GM12801 (cell line): ENCODE results near the gene GCC1.

Experiments
- TF ChIP-seq, protein P1 (sequence below): IDR thresholded peaks from one replicate; pipeline ENCODE4 v1.5.1; 2011; ENCODE audit warnings: control low read depth; ENCODE audit not compliant: insufficient read length; ENCODE audit errors: extremely low read depth

The GCC1 gene

DNA sequence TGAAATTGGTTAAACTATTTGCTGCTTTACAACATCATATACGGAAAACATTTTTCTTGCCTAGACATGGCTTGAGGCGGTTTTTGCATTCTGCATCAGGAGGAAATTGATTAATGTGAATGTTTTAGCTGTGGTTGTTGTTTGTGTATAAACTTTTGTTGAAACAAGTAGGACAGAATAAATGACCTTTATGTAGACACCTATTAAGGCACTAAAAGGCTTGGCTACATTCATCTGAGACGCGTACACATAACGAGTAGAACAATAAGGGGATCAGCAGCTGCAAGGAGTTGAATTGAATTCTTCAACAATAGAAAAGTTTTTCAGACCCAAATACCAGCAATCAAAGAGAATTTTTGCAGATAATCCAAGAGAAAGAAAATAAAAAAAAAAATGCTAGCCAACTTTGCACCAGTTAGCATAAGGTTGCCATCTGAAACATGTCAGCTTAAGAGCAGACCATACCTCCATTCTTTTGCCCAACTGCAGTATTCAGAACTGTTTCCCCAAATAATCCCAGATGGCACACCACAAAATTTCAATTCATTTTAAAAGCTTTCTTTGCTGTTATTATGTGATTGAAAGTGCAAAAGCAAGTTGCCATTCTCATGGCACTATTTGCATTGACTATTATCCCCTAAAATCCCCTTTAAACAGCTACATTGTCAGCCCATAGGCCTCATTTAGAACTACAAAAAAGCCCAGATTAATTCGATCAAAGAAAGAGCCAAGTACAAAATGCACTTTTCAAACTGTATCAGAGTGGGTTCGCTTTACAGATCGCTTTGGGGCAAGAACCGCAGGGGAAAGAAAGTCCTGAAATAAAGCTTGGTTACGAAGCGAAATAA is 49.6 kb downstream of the GCC1 start:
- TF ChIP-seq, protein P1, sequence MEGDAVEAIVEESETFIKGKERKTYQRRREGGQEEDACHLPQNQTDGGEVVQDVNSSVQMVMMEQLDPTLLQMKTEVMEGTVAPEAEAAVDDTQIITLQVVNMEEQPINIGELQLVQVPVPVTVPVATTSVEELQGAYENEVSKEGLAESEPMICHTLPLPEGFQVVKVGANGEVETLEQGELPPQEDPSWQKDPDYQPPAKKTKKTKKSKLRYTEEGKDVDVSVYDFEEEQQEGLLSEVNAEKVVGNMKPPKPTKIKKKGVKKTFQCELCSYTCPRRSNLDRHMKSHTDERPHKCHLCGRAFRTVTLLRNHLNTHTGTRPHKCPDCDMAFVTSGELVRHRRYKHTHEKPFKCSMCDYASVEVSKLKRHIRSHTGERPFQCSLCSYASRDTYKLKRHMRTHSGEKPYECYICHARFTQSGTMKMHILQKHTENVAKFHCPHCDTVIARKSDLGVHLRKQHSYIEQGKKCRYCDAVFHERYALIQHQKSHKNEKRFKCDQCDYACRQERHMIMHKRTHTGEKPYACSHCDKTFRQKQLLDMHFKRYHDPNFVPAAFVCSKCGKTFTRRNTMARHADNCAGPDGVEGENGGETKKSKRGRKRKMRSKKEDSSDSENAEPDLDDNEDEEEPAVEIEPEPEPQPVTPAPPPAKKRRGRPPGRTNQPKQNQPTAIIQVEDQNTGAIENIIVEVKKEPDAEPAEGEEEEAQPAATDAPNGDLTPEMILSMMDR: no peak

DNA sequence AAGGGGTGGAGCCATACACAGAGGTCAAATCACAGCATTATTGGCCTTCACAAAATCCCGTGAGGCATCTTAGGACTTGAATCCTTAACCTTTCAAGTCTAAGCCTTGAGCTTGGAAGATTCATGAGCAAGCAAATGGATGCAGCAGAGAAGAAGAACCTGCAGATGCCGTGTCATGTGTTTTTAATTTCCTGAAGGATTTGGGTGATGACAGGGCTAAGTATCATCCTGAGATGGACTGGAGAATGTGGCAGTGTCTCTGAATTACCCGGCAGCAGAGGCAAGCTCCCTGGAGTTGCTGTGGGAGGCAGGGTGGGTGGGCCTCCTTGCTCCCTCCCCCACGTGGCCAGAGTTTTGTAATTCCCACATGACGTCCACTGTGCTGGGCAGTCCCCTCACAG is 50.8 kb downstream of the GCC1 start:
- TF ChIP-seq, protein P1: no peak

DNA sequence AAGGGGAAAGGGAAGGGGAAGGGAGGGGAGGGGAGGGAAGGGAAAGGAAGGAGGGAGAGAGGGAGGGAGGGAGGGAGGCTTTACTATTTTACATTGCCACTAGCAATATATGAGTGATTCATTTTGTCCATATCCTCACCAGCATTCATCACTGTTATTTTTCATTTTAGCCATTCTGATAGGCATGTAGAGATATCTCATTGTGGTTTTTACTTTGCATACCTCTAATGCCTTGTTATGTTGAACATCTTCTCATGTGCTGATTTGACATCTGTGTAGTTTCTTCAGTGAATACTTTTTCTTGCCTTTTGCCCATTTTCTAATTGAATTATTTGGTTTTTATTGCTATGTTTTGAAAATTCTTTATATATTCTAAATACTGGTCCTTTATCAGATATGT is 52.7 kb downstream of the GCC1 start:
- TF ChIP-seq, protein P1: no peak

DNA sequence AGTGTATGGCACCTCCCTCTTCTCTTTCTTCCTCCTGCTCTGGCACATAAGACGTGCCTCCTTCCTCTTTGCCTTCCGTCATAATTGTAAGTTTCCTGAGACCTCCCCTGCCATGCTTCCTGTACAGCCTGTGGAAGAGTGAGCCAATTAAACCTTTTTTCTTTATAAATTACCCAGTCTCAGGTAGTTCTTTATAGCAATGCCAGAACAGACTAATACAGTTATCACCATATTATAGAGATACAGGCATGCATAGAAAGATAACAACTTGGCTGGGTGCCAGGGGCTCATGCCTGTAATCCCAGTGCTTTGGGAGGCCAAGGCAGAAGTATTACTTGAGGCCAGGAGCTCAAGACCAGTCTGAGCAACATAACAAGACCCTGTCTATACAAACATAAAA is 53.2 kb downstream of the GCC1 start:
- TF ChIP-seq, protein P1: no peak
